ENCODE data around the gene NKIRAS2. TPM values are rescaled to one million over a fixed set of nuclear protein-coding genes. Genes with fewer than 3 reads are reported as not detected.
"Not testable (repeated sequence)": the region's sequence is repeated elsewhere in the genome, so short reads cannot be mapped to it uniquely, and the experiment has no call there.

Gene NKIRAS2
- total and polyA plus RNA-seq, 7 experiments from 2014 or later, result 14.3 to 30.5 (median 22.0) TPM

DNA sequence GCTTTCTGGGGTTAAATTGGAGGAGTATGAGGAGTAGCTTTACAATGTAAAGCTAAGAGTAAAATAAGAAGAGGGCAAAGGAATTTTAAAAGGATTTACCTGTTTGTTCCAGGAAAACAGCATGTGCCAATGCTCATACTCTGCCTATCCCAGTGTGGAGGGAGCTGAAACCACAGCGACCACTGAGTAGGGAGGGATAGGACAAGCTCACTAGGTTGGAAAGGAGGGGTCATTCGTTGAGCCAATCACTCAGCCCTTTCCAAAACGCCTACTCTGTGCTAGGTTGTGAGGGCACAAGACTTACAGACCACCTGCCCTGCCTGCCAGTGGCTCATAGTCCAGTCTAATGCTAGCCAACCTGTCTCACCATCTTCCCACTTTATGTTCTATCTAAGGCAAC is 1.6 kb upstream of the NKIRAS2 start:
- H3K36me3 Mint-ChIP-seq, result peaks cover 0 to 10% (median 4%) of the 10 kb centered on the region in 5 donors
- peak overlapping the region; percentile 53 to 100 (median 99) for H3K27ac Mint-ChIP-seq
- peaks cover 0 to 2% (median 0%) of the 10 kb centered on the region in 11 donors for H3K9me3 Mint-ChIP-seq
- DNase-seq (no peak), ATAC-seq (no peak)
- H3K4me3 Mint-ChIP-seq, result peak overlapping the region; percentile 91 to 100 (median 99)
- ChIA-PET POLR2A (interaction anchor here (0.5 to 7.6 kb wide), 15 partner anchors 52 to 1417 kb away, joined by 3 to 71 read pairs (median 7); partner anchors contain the start of genes CNP, DHX58, EIF1 and KAT2A), CTCF (interaction anchor here (0.9 to 3.5 kb wide), 8 partner anchors 8 to 100 kb away, joined by 3 to 22 read pairs (median 4); no protein-coding TSS in a partner anchor)
- Histone ChIP-seq H3K4me3 (ENCODE audit: low read length) (peak overlapping the region; percentile 79), H3K36me3 (ENCODE audit: control insufficient read depth in 2 of 3, insufficient read depth in 3 of 3, low read length in 3 of 3) (peaks cover 0 to 26% (median 0%) of the 10 kb centered on the region in 3 experiments), H3K27me3 (ENCODE audit: control insufficient read depth in 2 of 2, insufficient read depth in 2 of 2, low read length in 2 of 2) (no peaks in the 10 kb centered on the region), H3K27ac (ENCODE audit: low read depth, low read length) (peak overlapping the region; percentile 98), H3K9me3 (ENCODE audit: control insufficient read depth in 2 of 3, low read length in 3 of 3) (no peaks in the 10 kb centered on the region), H3K4me1 (ENCODE audit: control insufficient read depth in 2 of 2, insufficient read depth in 2 of 2, low read length in 2 of 2) (peaks cover 37 to 40% of the 10 kb centered on the region in 2 donors)
- no peaks in the 10 kb centered on the region for H3K27me3 Mint-ChIP-seq
- H3K4me1 Mint-ChIP-seq, result peaks cover 47 to 72% (median 58%) of the 10 kb centered on the region in 7 donors
- intact Hi-C loops (cut with micrococcal nuclease), result loop anchor here (5.0 to 10.0 kb wide), 6 partner anchors 151 to 1369 kb away; partner anchors contain the start of genes BECN1 (in 1 of the 2), KCNH4 (in 1 of the 2) and KLHL11 (in 1 of the 2)

DNA sequence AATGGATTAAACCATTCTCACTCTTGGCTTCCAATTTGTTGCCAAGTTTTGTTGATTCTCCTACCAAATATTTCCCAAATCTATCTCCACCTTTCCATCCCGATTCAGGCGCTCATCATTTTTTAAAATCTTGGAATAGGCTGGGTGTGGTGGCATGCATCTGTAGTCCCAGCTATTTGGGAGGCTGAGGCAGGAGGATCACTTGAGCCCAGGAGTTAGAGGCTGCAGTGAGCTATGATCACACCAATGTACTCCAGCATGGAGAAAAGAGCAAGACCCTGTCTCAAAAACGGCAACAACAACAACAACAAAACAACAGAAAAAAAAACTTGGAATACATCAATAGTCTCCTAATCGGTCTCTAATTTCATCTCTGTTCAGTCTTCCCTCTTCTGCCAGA is 902 bp upstream of the NKIRAS2 start:
- POLR2A ChIA-PET, result interaction anchor here (0.5 to 7.6 kb wide), 10 partner anchors 23 to 1417 kb away, joined by 3 to 71 read pairs (median 8); partner anchors contain the start of genes CNP, DHX58, EIF1 and KAT2A
- intact Hi-C loops (cut with micrococcal nuclease), result loop anchor here (5.0 to 10.0 kb wide), 6 partner anchors 152 to 1368 kb away; partner anchors contain the start of genes BECN1 (in 1 of the 2), KCNH4 (in 1 of the 2) and KLHL11 (in 1 of the 2)

DNA sequence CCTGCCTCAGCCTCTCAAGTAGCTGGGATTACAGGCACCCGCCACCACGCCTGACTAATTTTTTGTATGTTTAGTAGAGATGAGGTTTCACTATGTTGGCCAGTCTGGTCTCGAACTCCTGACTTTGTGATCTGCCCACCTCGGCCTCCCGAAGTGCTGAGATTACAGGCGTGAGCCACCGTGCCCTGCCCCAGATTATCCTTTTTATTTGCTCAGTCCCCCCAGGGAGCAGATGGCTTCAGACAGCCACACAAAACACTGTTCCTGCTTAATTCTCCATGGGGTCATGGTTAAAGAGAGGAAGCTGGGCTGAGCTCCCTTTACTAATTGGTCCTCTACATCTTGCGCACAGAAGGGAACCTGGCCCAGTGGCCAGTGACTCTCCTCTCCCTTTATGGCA is 955 bp downstream of the NKIRAS2 start:
- H3K9me3 ChIP-seq (ENCODE audit: control insufficient read depth in 2 of 3, low read length in 3 of 3); DNase-seq; H3K9me3 Mint-ChIP-seq; H3K27me3 Mint-ChIP-seq; ATAC-seq; H3K27me3 ChIP-seq (ENCODE audit: control insufficient read depth in 2 of 2, insufficient read depth in 2 of 2, low read length in 2 of 2): not testable (repeated sequence)
- peak overlapping the region; percentile 85 for H3K4me3 ChIP-seq (ENCODE audit: low read length)
- Mint-ChIP-seq H3K4me3 (peak overlapping the region; percentile 91 to 100 (median 98)), H3K4me1 (peaks cover 37 to 63% (median 51%) of the 10 kb centered on the region in 7 donors), H3K27ac (peak overlapping the region; percentile 23 to 90 (median 60)), H3K36me3 (peaks cover 4 to 13% (median 7%) of the 10 kb centered on the region in 5 donors)
- peaks cover 0 to 36% (median 0%) of the 10 kb centered on the region in 3 experiments for H3K36me3 ChIP-seq (ENCODE audit: control insufficient read depth in 2 of 3, insufficient read depth in 3 of 3, low read length in 3 of 3)
- H3K27ac ChIP-seq (ENCODE audit: low read depth, low read length), result peak overlapping the region; percentile 84
- ChIA-PET POLR2A (interaction anchor here (0.6 to 7.6 kb wide), 11 partner anchors 8 to 1340 kb away, joined by 3 to 71 read pairs (median 4); partner anchors contain the start of genes CNP, DHX58 and KAT2A), CTCF (interaction anchor here (0.6 to 1.9 kb wide), 7 partner anchors 10 to 574 kb away, joined by 3 to 7 read pairs (median 4); no protein-coding TSS in a partner anchor)
- peaks cover 23 to 30% of the 10 kb centered on the region in 2 donors for H3K4me1 ChIP-seq (ENCODE audit: control insufficient read depth in 2 of 2, insufficient read depth in 2 of 2, low read length in 2 of 2)
- intact Hi-C loops (cut with micrococcal nuclease), result loop anchor here (1.0 to 2.0 kb wide), 3 partner anchors 100 to 160 kb away; partner anchors contain the start of genes KAT2A (in 1 of the 2) and KCNH4 (in 1 of the 2)

More for the DNA sequence above, 902 bp upstream of the NKIRAS2 start:
- peaks cover 36 to 37% of the 10 kb centered on the region in 2 donors for H3K4me1 ChIP-seq (ENCODE audit: control insufficient read depth in 2 of 2, insufficient read depth in 2 of 2, low read length in 2 of 2)
- H3K36me3 ChIP-seq (ENCODE audit: control insufficient read depth in 2 of 3, insufficient read depth in 3 of 3, low read length in 3 of 3), result peaks cover 0 to 32% (median 0%) of the 10 kb centered on the region in 3 experiments
- H3K27me3 ChIP-seq (ENCODE audit: control insufficient read depth in 2 of 2, insufficient read depth in 2 of 2, low read length in 2 of 2), result no peaks in the 10 kb centered on the region
- DNase-seq (no peak), ATAC-seq (no peak)
- Mint-ChIP-seq H3K4me1 (peaks cover 43 to 67% (median 54%) of the 10 kb centered on the region in 7 donors), H3K27ac (peak overlapping the region in 6 of 9 donors; percentile 19 to 99 (median 88)), H3K9me3 (peaks cover 0 to 2% (median 0%) of the 10 kb centered on the region in 11 donors), H3K4me3 (peak overlapping the region; percentile 37 to 100 (median 99)), H3K27me3 (no peaks in the 10 kb centered on the region), H3K36me3 (peaks cover 0 to 10% (median 4%) of the 10 kb centered on the region in 5 donors)
- CTCF ChIA-PET, result interaction anchor here (0.5 to 3.5 kb wide), 6 partner anchors 7 to 269 kb away, joined by 3 to 22 read pairs (median 4); partner anchors contain the start of gene CNP
- no peak overlapping the region for H3K27ac ChIP-seq (ENCODE audit: low read depth, low read length)
- no peak overlapping the region for H3K4me3 ChIP-seq (ENCODE audit: low read length)
- H3K9me3 ChIP-seq (ENCODE audit: control insufficient read depth in 2 of 3, low read length in 3 of 3), result no peaks in the 10 kb centered on the region

DNA sequence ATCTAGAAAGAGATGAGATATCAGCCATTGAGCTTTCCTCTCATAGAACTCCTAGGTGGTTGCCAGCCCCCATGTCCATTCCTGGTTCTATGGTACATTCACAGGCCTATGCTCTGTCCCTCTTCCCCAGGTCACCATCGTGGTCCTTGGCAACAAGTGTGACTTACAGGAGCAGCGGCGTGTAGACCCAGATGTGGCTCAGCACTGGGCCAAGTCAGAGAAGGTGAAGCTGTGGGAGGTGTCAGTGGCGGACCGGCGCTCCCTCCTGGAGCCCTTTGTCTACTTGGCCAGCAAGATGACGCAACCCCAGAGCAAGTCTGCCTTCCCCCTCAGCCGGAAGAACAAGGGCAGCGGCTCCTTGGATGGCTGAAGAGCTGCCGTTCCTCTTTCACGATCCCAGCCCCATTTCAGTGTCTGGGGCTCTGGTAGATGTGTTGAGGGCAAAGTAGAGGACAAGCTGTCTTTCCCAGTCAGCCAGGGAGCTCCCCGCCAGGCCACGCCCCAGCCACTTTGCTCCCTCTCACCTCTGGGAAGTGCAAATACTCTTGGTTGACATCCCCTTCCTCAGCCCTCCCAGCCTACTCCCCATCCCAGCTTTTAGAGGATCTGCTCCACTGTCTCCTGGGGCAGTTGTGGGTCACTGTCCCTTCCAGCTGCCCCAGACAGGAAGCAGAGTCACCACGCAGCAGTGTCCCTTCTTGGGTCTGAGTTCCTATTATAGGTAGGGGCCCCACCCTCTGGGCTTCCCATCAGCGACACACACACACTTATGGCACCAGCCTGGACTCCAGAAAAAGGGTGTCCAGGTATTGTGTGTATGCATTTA is 3.8 kb downstream of the NKIRAS2 start:
- Mint-ChIP-seq H3K27ac (peak overlapping the region in 3 of 9 donors; percentile 16 to 38 (median 34)), H3K4me1 (peaks cover 17 to 38% (median 32%) of the 10 kb centered on the region in 7 donors), H3K4me3 (no peak overlapping the region), H3K36me3 (peaks cover 0 to 12% (median 7%) of the 10 kb centered on the region in 5 donors), H3K27me3 (peaks cover 0 to 7% (median 0%) of the 10 kb centered on the region in 5 donors), H3K9me3 (no peaks in the 10 kb centered on the region)
- peaks cover 0 to 26% (median 0%) of the 10 kb centered on the region in 3 experiments for H3K36me3 ChIP-seq (ENCODE audit: control insufficient read depth in 2 of 3, insufficient read depth in 3 of 3, low read length in 3 of 3)
- no peak for DNase-seq
- no peak overlapping the region for H3K27ac ChIP-seq (ENCODE audit: low read depth, low read length)
- POLR2A ChIA-PET, result interaction anchor here (0.7 to 1.6 kb wide), 4 partner anchors 17 to 91 kb away, joined by 3 to 9 read pairs (median 5); partner anchors contain the start of gene DHX58
- H3K9me3 ChIP-seq (ENCODE audit: control insufficient read depth in 2 of 3, low read length in 3 of 3), result no peaks in the 10 kb centered on the region
- H3K4me1 ChIP-seq (ENCODE audit: control insufficient read depth in 2 of 2, insufficient read depth in 2 of 2, low read length in 2 of 2), result peaks cover 9 to 15% of the 10 kb centered on the region in 2 donors
- no peak overlapping the region for H3K4me3 ChIP-seq (ENCODE audit: low read length)
- CTCF ChIA-PET, result interaction anchor here (0.7 to 4.1 kb wide), 13 partner anchors 10 to 172 kb away, joined by 3 to 22 read pairs (median 4); partner anchors contain the start of genes DHX58 and KAT2A
- no peak for ATAC-seq
- H3K27me3 ChIP-seq (ENCODE audit: control insufficient read depth in 2 of 2, insufficient read depth in 2 of 2, low read length in 2 of 2), result no peaks in the 10 kb centered on the region
- intact Hi-C loops (cut with micrococcal nuclease), result no loop called here

DNA sequence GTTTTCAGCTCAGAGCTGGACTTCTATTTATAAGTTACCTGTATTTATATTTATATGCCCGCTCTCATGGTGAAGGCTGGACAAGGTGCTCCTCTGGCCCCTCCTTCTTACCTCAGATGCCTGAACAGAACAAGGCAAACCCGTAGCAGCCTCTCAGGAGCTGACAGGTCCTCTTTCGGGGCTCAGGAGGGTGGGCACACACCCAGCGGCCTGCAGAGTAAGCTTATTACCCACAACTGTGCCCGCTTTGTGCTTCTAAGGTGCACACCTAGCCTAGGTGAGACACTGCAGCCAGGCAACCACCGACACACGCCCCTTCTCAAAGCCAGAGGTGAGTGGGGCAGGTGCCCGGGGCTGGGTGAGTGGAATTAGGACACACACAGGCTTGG is 5.3 kb downstream of the NKIRAS2 start:
- no peak overlapping the region for H3K27ac ChIP-seq (ENCODE audit: low read depth, low read length)
- Mint-ChIP-seq H3K4me1 (peaks cover 6 to 26% (median 24%) of the 10 kb centered on the region in 7 donors), H3K36me3 (peaks cover 0 to 9% (median 7%) of the 10 kb centered on the region in 5 donors), H3K4me3 (no peak overlapping the region), H3K27me3 (peaks cover 0 to 8% (median 0%) of the 10 kb centered on the region in 5 donors), H3K9me3 (no peaks in the 10 kb centered on the region), H3K27ac (peak overlapping the region in 3 of 9 donors; percentile 18 to 75 (median 37))
- ChIA-PET POLR2A (interaction anchor here (1.6 to 2.3 kb wide), 2 partner anchors 23 to 88 kb away, joined by 3 to 8 read pairs; partner anchors contain the start of gene DHX58), CTCF (interaction anchor here (0.7 to 4.1 kb wide), 16 partner anchors 8 to 98 kb away, joined by 3 to 22 read pairs (median 6); partner anchors contain the start of genes CNP, DHX58, DNAJC7 and HSPB9)
- peaks cover 9 to 11% of the 10 kb centered on the region in 2 donors for H3K4me1 ChIP-seq (ENCODE audit: control insufficient read depth in 2 of 2, insufficient read depth in 2 of 2, low read length in 2 of 2)
- ATAC-seq (no peak), DNase-seq (no peak)
- H3K27me3 ChIP-seq (ENCODE audit: control insufficient read depth in 2 of 2, insufficient read depth in 2 of 2, low read length in 2 of 2), result no peaks in the 10 kb centered on the region
- no peaks in the 10 kb centered on the region for H3K9me3 ChIP-seq (ENCODE audit: control insufficient read depth in 2 of 3, low read length in 3 of 3)
- peaks cover 0 to 23% (median 0%) of the 10 kb centered on the region in 3 experiments for H3K36me3 ChIP-seq (ENCODE audit: control insufficient read depth in 2 of 3, insufficient read depth in 3 of 3, low read length in 3 of 3)
- no peak overlapping the region for H3K4me3 ChIP-seq (ENCODE audit: low read length)
- intact Hi-C loops (cut with micrococcal nuclease), result loop anchor here (1.0 kb wide), 4 partner anchors 25 to 91 kb away; partner anchors contain the start of gene C17orf113 (in 1 of the 2)
